SK-N-SH treated with all-trans-retinoic acid at 6 μM for 48 hours (cell line): ENCODE measurements around the gene SLC7A8.

ENCODE experiments used
- ATAC-seq: fragments of 200-7000 bp; cut with Tn5 transposase; 3 replicates; pipeline ENCODE4 v1.9.1; 2020; ENCODE audit warnings: mild to moderate bottlenecking, moderate library complexity
- ARNTL ChIP-seq: fragments of 450-650 bp; formaldehyde crosslinking; IDR thresholded peaks from 2 replicates; pipeline ENCODE4 v1.5.0; 2020; ENCODE audit warnings: low read depth, mild to moderate bottlenecking, moderate library complexity, borderline replicate concordance
- CSDC2 ChIP-seq: fragments of 250-450 bp; sonication (Bioruptor Pico); IDR thresholded peaks from 2 replicates; pipeline ENCODE4 v1.5.0; 2020; ENCODE audit warnings: mild to moderate bottlenecking, moderate library complexity
- ESRRG ChIP-seq: fragments of 250-450 bp; sonication (Bioruptor Pico); IDR thresholded peaks from 2 replicates; pipeline ENCODE4 v1.6.1; 2021; ENCODE audit warnings: mild to moderate bottlenecking
- GLIS3 ChIP-seq: fragments of 250-450 bp; sonication (Bioruptor Pico); IDR thresholded peaks from 2 replicates; pipeline ENCODE4 v1.5.0; 2020; ENCODE audit warnings: mild to moderate bottlenecking, moderate library complexity
- ISL1 ChIP-seq: fragments of 250-450 bp; sonication (Bioruptor Pico); IDR thresholded peaks from 2 replicates; pipeline ENCODE4 v2.1.2; 2022; ENCODE audit warnings: mild to moderate bottlenecking, moderate library complexity
- OSR1 ChIP-seq: fragments of 250-450 bp; sonication (Bioruptor Pico); IDR thresholded peaks from 2 replicates; pipeline ENCODE4 v1.8.0; 2022; ENCODE audit warnings: moderate library complexity, mild to moderate bottlenecking, inconsistent platforms
- PPARA ChIP-seq: fragments of 250-450 bp; sonication (Bioruptor Pico); IDR thresholded peaks from 2 replicates; pipeline ENCODE4 v1.5.0; 2020; ENCODE audit warnings: mild to moderate bottlenecking, borderline replicate concordance
- RARB ChIP-seq: fragments of 250-450 bp; sonication (Bioruptor Pico); IDR thresholded peaks from 2 replicates; pipeline ENCODE4 v1.8.0; 2021; ENCODE audit warnings: mild to moderate bottlenecking, moderate library complexity
- SNAI2 ChIP-seq: fragments of 250-450 bp; sonication (Bioruptor Pico); IDR thresholded peaks from 2 replicates; pipeline ENCODE4 v1.5.0; 2020; ENCODE audit warnings: mild to moderate bottlenecking, moderate library complexity
- TCF4 ChIP-seq: fragments of 250-450 bp; sonication (Bioruptor Pico); IDR thresholded peaks from 2 replicates; pipeline ENCODE4 v1.8.0; 2021; ENCODE audit warnings: mild to moderate bottlenecking, moderate library complexity, borderline replicate concordance
- TOX ChIP-seq: fragments of 250-450 bp; sonication (Bioruptor Pico); IDR thresholded peaks from 2 replicates; pipeline ENCODE4 v1.8.0; 2021; ENCODE audit warnings: mild to moderate bottlenecking, moderate library complexity, borderline replicate concordance
- ZC3H10 ChIP-seq: fragments of 250-450 bp; sonication (Bioruptor Pico); IDR thresholded peaks from 2 replicates; pipeline ENCODE4 v1.5.1; 2021; ENCODE audit warnings: mild to moderate bottlenecking, moderate library complexity
- ZFP3 ChIP-seq: fragments of 250-450 bp; sonication (Bioruptor Pico); IDR thresholded peaks from 2 replicates; pipeline ENCODE4 v1.5.0; 2020; ENCODE audit warnings: mild to moderate bottlenecking, moderate library complexity
- ZFP30 ChIP-seq: fragments of 450-650 bp; formaldehyde crosslinking; IDR thresholded peaks from 2 replicates; pipeline ENCODE4 v1.5.0; 2022; ENCODE audit warnings: mild to moderate bottlenecking, moderate library complexity
- ZNF70 ChIP-seq: fragments of 450-650 bp; formaldehyde crosslinking; IDR thresholded peaks from 2 replicates; pipeline ENCODE4 v1.5.0; 2020; ENCODE audit warnings: mild to moderate bottlenecking, moderate library complexity
- ZNF8 ChIP-seq: fragments of 450-650 bp; formaldehyde crosslinking; IDR thresholded peaks from 2 replicates; pipeline ENCODE4 v1.5.0; 2020; ENCODE audit warnings: mild to moderate bottlenecking, moderate library complexity
- TF ChIP-seq, protein P1 (sequence below): fragments of 250-450 bp; sonication (Bioruptor Pico); IDR thresholded peaks from 2 replicates; pipeline ENCODE4 v1.5.0; 2020; ENCODE audit warnings: mild to moderate bottlenecking, moderate library complexity
- TF ChIP-seq, protein P2 (sequence below): fragments of 250-450 bp; sonication (Bioruptor Pico); IDR thresholded peaks from 2 replicates; pipeline ENCODE4 v1.8.0; 2020; ENCODE audit warnings: mild to moderate bottlenecking, moderate library complexity, borderline replicate concordance
- TF ChIP-seq, protein P3 (sequence below): fragments of 250-450 bp; sonication (Bioruptor Pico); IDR thresholded peaks from 2 replicates; pipeline ENCODE4 v1.5.1; 2021; ENCODE audit warnings: mild to moderate bottlenecking, moderate library complexity
- TF ChIP-seq, protein P4 (sequence below): fragments of 250-450 bp; sonication (Bioruptor Pico); IDR thresholded peaks from 2 replicates; pipeline ENCODE4 v1.5.1; 2020; ENCODE audit warnings: low read depth, mild to moderate bottlenecking, moderate library complexity
- TF ChIP-seq, protein P5 (sequence below): fragments of 250-450 bp; sonication (Bioruptor Pico); IDR thresholded peaks from 2 replicates; pipeline ENCODE4 v1.8.0; 2021; ENCODE audit warnings: low read depth, mild to moderate bottlenecking, moderate library complexity, borderline replicate concordance

The SLC7A8 gene

DNA sequence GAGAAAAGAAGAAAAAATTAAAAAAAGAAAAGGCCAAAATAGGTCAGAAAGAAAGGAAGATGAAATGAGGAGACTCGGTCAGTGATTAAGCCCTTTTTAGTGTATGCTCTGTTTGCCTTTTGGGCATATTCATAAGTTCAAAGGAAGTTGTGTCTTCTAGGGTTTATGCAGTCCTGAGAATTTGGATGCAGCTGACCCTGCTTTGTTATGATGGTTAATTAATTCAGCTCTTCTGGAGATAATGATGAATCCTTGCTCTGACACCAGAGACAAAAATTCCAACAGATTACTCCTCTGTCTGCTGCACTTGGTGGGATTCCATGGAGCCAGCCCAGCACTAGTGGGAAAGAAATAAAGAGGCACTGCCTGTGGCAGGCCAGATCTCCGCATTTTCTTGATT, 4.5 kb upstream of the SLC7A8 start (continued):
- TF ChIP-seq SNAI2 (CRISPR knock-in tag): no peak
- TF ChIP-seq TCF4 (CRISPR knock-in tag): no peak
- no peak for TF ChIP-seq PPARA (CRISPR knock-in tag)

DNA sequence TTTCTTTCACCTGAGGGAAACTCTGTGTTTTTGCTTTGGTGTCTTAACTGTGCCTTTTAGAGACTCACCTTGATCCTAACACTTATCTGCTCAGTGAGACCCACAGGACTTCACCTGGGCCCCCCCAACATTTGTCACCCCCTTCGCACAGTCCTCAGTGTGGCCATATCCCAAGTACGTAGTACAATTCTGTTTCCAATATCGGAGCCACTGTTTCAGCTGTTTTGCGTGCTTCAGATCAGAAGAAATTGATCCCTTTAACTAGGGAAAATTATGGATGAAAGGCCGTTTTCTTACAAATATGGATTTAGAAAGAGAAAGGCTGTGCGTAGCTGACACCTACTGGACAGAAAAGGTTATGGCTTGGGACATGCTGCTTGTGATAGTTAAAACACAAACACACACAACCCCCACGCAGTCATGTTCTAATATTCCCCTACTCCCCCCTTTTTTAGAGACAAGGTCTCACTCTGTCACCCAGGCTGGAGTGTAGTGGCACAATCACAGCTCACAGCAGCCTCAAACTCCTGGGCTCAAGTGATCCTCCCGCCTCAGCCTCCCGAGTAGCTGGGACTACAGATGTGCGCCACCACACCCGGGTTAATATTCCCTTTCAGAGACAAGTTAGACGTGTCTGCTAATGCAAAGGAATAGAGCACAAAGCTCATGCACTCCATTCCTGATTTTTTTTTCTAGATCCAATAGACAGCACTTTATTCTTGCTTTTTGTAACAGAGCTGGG, 3.6 kb upstream of the SLC7A8 start:
- peak; percentile 67 for ATAC-seq
- TF ChIP-seq ZFP30 (no peak), ZFP3 (CRISPR knock-in tag) (no peak), SNAI2 (CRISPR knock-in tag) (no peak), TOX (no peak), RARB (CRISPR knock-in tag) (no peak)
- TF ChIP-seq, protein P1, sequence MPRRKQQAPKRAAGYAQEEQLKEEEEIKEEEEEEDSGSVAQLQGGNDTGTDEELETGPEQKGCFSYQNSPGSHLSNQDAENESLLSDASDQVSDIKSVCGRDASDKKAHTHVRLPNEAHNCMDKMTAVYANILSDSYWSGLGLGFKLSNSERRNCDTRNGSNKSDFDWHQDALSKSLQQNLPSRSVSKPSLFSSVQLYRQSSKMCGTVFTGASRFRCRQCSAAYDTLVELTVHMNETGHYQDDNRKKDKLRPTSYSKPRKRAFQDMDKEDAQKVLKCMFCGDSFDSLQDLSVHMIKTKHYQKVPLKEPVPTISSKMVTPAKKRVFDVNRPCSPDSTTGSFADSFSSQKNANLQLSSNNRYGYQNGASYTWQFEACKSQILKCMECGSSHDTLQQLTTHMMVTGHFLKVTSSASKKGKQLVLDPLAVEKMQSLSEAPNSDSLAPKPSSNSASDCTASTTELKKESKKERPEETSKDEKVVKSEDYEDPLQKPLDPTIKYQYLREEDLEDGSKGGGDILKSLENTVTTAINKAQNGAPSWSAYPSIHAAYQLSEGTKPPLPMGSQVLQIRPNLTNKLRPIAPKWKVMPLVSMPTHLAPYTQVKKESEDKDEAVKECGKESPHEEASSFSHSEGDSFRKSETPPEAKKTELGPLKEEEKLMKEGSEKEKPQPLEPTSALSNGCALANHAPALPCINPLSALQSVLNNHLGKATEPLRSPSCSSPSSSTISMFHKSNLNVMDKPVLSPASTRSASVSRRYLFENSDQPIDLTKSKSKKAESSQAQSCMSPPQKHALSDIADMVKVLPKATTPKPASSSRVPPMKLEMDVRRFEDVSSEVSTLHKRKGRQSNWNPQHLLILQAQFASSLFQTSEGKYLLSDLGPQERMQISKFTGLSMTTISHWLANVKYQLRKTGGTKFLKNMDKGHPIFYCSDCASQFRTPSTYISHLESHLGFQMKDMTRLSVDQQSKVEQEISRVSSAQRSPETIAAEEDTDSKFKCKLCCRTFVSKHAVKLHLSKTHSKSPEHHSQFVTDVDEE (CRISPR knock-in tag): no peak
- TF ChIP-seq, protein P2, sequence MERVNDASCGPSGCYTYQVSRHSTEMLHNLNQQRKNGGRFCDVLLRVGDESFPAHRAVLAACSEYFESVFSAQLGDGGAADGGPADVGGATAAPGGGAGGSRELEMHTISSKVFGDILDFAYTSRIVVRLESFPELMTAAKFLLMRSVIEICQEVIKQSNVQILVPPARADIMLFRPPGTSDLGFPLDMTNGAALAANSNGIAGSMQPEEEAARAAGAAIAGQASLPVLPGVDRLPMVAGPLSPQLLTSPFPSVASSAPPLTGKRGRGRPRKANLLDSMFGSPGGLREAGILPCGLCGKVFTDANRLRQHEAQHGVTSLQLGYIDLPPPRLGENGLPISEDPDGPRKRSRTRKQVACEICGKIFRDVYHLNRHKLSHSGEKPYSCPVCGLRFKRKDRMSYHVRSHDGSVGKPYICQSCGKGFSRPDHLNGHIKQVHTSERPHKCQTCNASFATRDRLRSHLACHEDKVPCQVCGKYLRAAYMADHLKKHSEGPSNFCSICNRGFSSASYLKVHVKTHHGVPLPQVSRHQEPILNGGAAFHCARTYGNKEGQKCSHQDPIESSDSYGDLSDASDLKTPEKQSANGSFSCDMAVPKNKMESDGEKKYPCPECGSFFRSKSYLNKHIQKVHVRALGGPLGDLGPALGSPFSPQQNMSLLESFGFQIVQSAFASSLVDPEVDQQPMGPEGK (CRISPR knock-in tag): no peak

DNA sequence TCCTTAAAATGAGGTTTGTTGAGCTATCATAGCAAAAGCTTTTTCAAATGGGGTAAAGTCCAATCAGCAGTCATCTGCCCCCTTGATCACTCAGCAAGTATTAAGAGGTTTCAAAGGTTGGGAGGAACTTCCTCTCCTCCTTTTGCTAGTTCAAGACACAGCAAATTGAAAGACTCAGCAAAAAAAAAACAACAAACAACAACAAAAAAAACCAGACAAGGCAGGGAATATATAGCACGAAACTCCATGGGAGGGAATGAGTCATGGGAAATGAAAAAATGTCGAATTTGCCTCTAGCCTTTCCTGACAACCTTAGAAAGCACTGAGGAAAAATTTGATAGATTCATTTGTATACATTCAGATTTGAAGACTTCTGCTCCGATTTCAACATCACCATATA, 1.6 kb upstream of the SLC7A8 start:
- TF ChIP-seq TOX (no peak), ISL1 (no peak), TCF4 (CRISPR knock-in tag) (no peak), ARNTL (no peak), ESRRG (CRISPR knock-in tag) (no peak), ZFP3 (CRISPR knock-in tag) (no peak), ZNF70 (CRISPR knock-in tag) (no peak), PPARA (CRISPR knock-in tag) (no peak), ZNF8 (no peak), RARB (CRISPR knock-in tag) (no peak), CSDC2 (no peak), ZC3H10 (CRISPR knock-in tag) (no peak), ZFP30 (no peak), GLIS3 (no peak), OSR1 (CRISPR knock-in tag) (no peak)
- TF ChIP-seq, protein P1 (CRISPR knock-in tag): no peak
- TF ChIP-seq, protein P3, sequence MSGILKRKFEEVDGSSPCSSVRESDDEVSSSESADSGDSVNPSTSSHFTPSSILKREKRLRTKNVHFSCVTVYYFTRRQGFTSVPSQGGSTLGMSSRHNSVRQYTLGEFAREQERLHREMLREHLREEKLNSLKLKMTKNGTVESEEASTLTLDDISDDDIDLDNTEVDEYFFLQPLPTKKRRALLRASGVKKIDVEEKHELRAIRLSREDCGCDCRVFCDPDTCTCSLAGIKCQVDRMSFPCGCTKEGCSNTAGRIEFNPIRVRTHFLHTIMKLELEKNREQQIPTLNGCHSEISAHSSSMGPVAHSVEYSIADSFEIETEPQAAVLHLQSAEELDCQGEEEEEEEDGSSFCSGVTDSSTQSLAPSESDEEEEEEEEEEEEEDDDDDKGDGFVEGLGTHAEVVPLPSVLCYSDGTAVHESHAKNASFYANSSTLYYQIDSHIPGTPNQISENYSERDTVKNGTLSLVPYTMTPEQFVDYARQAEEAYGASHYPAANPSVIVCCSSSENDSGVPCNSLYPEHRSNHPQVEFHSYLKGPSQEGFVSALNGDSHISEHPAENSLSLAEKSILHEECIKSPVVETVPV: no peak
- TF ChIP-seq, protein P4, sequence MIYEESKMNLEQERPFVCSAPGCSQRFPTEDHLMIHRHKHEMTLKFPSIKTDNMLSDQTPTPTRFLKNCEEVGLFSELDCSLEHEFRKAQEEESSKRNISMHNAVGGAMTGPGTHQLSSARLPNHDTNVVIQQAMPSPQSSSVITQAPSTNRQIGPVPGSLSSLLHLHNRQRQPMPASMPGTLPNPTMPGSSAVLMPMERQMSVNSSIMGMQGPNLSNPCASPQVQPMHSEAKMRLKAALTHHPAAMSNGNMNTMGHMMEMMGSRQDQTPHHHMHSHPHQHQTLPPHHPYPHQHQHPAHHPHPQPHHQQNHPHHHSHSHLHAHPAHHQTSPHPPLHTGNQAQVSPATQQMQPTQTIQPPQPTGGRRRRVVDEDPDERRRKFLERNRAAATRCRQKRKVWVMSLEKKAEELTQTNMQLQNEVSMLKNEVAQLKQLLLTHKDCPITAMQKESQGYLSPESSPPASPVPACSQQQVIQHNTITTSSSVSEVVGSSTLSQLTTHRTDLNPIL (CRISPR knock-in tag): no peak
- TF ChIP-seq, protein P5, sequence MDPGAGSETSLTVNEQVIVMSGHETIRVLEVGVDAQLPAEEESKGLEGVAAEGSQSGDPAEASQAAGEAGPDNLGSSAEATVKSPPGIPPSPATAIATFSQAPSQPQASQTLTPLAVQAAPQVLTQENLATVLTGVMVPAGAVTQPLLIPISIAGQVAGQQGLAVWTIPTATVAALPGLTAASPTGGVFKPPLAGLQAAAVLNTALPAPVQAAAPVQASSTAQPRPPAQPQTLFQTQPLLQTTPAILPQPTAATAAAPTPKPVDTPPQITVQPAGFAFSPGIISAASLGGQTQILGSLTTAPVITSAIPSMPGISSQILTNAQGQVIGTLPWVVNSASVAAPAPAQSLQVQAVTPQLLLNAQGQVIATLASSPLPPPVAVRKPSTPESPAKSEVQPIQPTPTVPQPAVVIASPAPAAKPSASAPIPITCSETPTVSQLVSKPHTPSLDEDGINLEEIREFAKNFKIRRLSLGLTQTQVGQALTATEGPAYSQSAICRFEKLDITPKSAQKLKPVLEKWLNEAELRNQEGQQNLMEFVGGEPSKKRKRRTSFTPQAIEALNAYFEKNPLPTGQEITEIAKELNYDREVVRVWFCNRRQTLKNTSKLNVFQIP: no peak
- TF ChIP-seq, protein P2 (CRISPR knock-in tag): no peak
- TF ChIP-seq, all 23 proteins: peak for 0
- no peak for ATAC-seq
